K562 (cell line): ENCODE results near the gene CLIP1. TPM values are rescaled to one million over a fixed set of nuclear protein-coding genes. Genes with fewer than 3 reads are reported as not detected.
A peak's percentile ranks its signal among the peaks of the same experiment; 100 is the strongest.

Source experiments
- ATAC-seq: fragments of 200-7000 bp; cut with Tn5 transposase; 3 replicates; pipeline ENCODE4 v1.9.1; 2020; ENCODE audit warnings: moderate library complexity
- BruUV-seq: library from RNA; stranded (reverse); fragments of 400-500 nt; replicated peaks from 2 replicates; lab custom pipeline; 2021; lab: Mats Ljungman, UMichigan
- CTCF ChIA-PET: fragments of 300-600 bp; formaldehyde crosslinking; extraction: SDS; loops from one replicate; lab custom pipeline; 2021; ENCODE audit warnings: low intra/inter-chr PET ratio; lab: Yijun Ruan, JAX
- POLR2A ChIA-PET: fragments of 300-600, 350-650 bp; sonication (Branson Sonifier 250); formaldehyde crosslinking; extraction: SDS; loops from one replicate; lab custom pipeline; 2021; ENCODE audit warnings: antibody characterized with exemption, inconsistent platforms; lab: Yijun Ruan, JAX
- DNase-seq, 4 experiments: peaks; one replicate each; pipeline versions ENCODE4 v3.0.0 to v3.0.0-alpha.2; 2011 to 2018; ENCODE audit warnings: low spot score in 3 of 4, mixed read lengths in 3 of 4; ENCODE audit errors: extremely low read depth in 1 of 4
- FAIRE-seq: peaks from 2 replicates; lab custom pipeline; 2011; peaks lifted over from hg19 to GRCh38; lab: Jason Lieb, UNC
- H2AFZ ChIP-seq: 2 replicates; pipeline ENCODE4 v1.6.0; 2011; ENCODE audit warnings: low read depth, low read length, control low read depth, inconsistent platforms
- H3K27ac ChIP-seq: fragments of 200-600 bp; 3 replicates; pipeline ENCODE4 v1.8.0; 2011; ENCODE audit warnings: low read depth, mild to moderate bottlenecking, control low read depth, inconsistent platforms, low read length, moderate library complexity, mixed read lengths; ENCODE audit errors: extremely low read depth
- H3K27me3 ChIP-seq, 2 experiments: fragments of 300-600 bp in 1 of 2; 2 replicates in 1 of 2; 3 replicates in 1 of 2; pipeline versions ENCODE4 v1.6.0 to v1.8.0; 2011; ENCODE audit warnings: inconsistent platforms in 2 of 2, low read length in 2 of 2, mild to moderate bottlenecking in 1 of 2, mixed read lengths in 1 of 2, moderate library complexity in 1 of 2; ENCODE audit not compliant: control insufficient read depth in 2 of 2, insufficient read depth in 2 of 2
- H3K36me3 ChIP-seq: fragments of 300-600 bp; 3 replicates; pipeline ENCODE4 v1.8.0; 2011; ENCODE audit warnings: mild to moderate bottlenecking, low read length, inconsistent platforms; ENCODE audit not compliant: control insufficient read depth, insufficient read depth
- H3K4me1 ChIP-seq, 2 experiments: fragments of 200-600 bp in 1 of 2; replicated peaks in 1 of 2; 2 replicates in 1 of 2; 3 replicates in 1 of 2; pipeline versions ENCODE4 v1.5.1 to v1.8.0; 2011; ENCODE audit warnings: inconsistent platforms in 2 of 2, low read length in 2 of 2, mild to moderate bottlenecking in 1 of 2, mixed read lengths in 1 of 2, moderate library complexity in 1 of 2; ENCODE audit not compliant: control insufficient read depth in 2 of 2, insufficient read depth in 2 of 2
- H3K4me2 ChIP-seq: 2 replicates; pipeline ENCODE4 v1.6.1; 2011; ENCODE audit warnings: low read length, control low read depth, inconsistent platforms, mixed read lengths; ENCODE audit not compliant: insufficient read depth
- H3K4me3 ChIP-seq: fragments of 200-600 bp; sonication (generic), shearing (Covaris generic); 2 replicates; pipeline ENCODE4 v1.5.1; 2016; ENCODE audit warnings: control low read depth, inconsistent platforms
- H3K79me2 ChIP-seq: fragments of 200-600 bp; 3 replicates; pipeline ENCODE4 v1.8.0; 2011; ENCODE audit warnings: low read length, inconsistent platforms; ENCODE audit not compliant: control insufficient read depth, insufficient read depth
- H3K9ac ChIP-seq, 2 experiments: 2 replicates each; pipeline versions ENCODE4 v1.6.0 to v1.6.1; 2011; ENCODE audit warnings: low read depth in 2 of 2, low read length in 2 of 2, control low read depth in 1 of 2, inconsistent platforms in 1 of 2, mild to moderate bottlenecking in 1 of 2, mixed read lengths in 1 of 2; ENCODE audit not compliant: insufficient read depth in 1 of 2
- H3K9me1 ChIP-seq: one replicate; pipeline ENCODE4 v1.6.0; 2011; ENCODE audit warnings: inconsistent platforms, mild to moderate bottlenecking, low read length, moderate library complexity; ENCODE audit not compliant: control insufficient read depth, insufficient read depth
- H3K9me3 ChIP-seq: replicated peaks from 2 replicates; pipeline ENCODE4 v1.5.1; 2011; ENCODE audit warnings: low read depth, low read length, inconsistent platforms; ENCODE audit not compliant: control insufficient read depth, insufficient read depth
- H4K20me1 ChIP-seq: replicated peaks from 2 replicates; pipeline ENCODE4 v1.6.1; 2011; ENCODE audit warnings: low read length, inconsistent platforms, mixed read lengths; ENCODE audit not compliant: control insufficient read depth, insufficient read depth
- ARID1B ChIP-seq: fragments of 450-650 bp; IDR thresholded peaks from 2 replicates; pipeline ENCODE4 v1.6.1; 2016; ENCODE audit warnings: antibody characterized with exemption, mild to moderate bottlenecking, inconsistent platforms
- BRD9 ChIP-seq: fragments of 450-650 bp; IDR thresholded peaks from 2 replicates; pipeline ENCODE4 v1.6.1; 2018; ENCODE audit warnings: low read depth; ENCODE audit not compliant: partially characterized antibody
- CTCF ChIP-seq, 3 experiments: IDR thresholded peaks in 2 of 3; conservative IDR thresholded peaks in 1 of 3; 2 replicates each; pipeline ENCODE4 v1.5.1; 2011 to 2012; ENCODE audit warnings: low read length in 3 of 3, mild to moderate bottlenecking in 3 of 3, control low read depth in 2 of 3, improper control_type of control experiment in 1 of 3, inconsistent platforms in 1 of 3, low read depth in 1 of 3, mixed read lengths in 1 of 3, moderate library complexity in 1 of 3; ENCODE audit not compliant: insufficient read depth in 2 of 3
- E2F4 ChIP-seq: sonication (generic); formaldehyde crosslinking; IDR thresholded peaks from 2 replicates; pipeline ENCODE4 v1.8.0; 2022; ENCODE audit warnings: mild to moderate bottlenecking, low read depth, missing genetic modification reagents
- RAD21 ChIP-seq, 2 experiments: fragments of 250-450 bp in 1 of 2; fragments of 450-650 bp in 1 of 2; sonication (Bioruptor Pico) in 1 of 2; formaldehyde crosslinking in 1 of 2; IDR thresholded peaks in 1 of 2; conservative IDR thresholded peaks in 1 of 2; 2 replicates each; pipeline versions ENCODE4 v1.4.0 to v1.8.0; 2020 to 2022; ENCODE audit warnings: mild to moderate bottlenecking in 2 of 2, moderate library complexity in 1 of 2
- REST ChIP-seq, 2 experiments: fragments of 450-650 bp; formaldehyde crosslinking in 1 of 2; IDR thresholded peaks; 2 replicates each; pipeline versions ENCODE4 v1.4.0 to v1.6.1; 2014 to 2020; ENCODE audit warnings: mild to moderate bottlenecking in 2 of 2, borderline replicate concordance in 1 of 2, low read depth in 1 of 2
- SMC3 ChIP-seq: conservative IDR thresholded peaks from 2 replicates; pipeline ENCODE4 v1.6.1; 2011; ENCODE audit warnings: low read depth, low read length, improper control_type of control experiment; ENCODE audit not compliant: insufficient read depth
- WGBS: fragments of 100-300 bp; shearing (Covaris generic); methylation state at CpG from one replicate; pipeline ENCODE4 v1.1.6; 2016; ENCODE audit warnings: low coverage, mixed read lengths; ENCODE audit not compliant: insufficient coverage; ENCODE audit errors: missing lambda C conversion rate; 5-methylcytosine and 5-hydroxymethylcytosine counted together
- in situ Hi-C: fragments of 300-500 bp; cut with MboI; formaldehyde crosslinking; loops from 4 replicates; pipeline ENCODE4 v1.15.0; 2018; ENCODE audit warnings: inconsistent platforms, mixed read lengths
- intact Hi-C: fragments of 100-400 bp; cut with micrococcal nuclease; formaldehyde crosslinking; loops from 2 replicates; pipeline ENCODE4 v1.14.2; 2022
- polyA plus RNA-seq, 8 experiments: library from polyadenylated mRNA; depleted of rRNA in 4 of 8; stranded (reverse) in 5 of 8; unstranded in 3 of 8; fragments of >200 nt; fragmentation: Nextera tagmentation in 2 of 8; fragmentation: Illumina TruSeq in 1 of 8; extraction: Ambion mirVana in 2 of 8; extraction: Trizol in 1 of 8; gene quantifications; 2 replicates each; pipeline versions ENCODE4 v1.2.1 to v1.2.3, GENCODE V29; 2011 to 2014; ENCODE audit warnings: inconsistent platforms in 1 of 8, missing spikeins in 1 of 8
- total RNA-seq, 7 experiments: library from RNA; depleted of rRNA in 6 of 7; stranded (reverse); fragments of >200 nt in 6 of 7; fragmentation: Illumina TruSeq in 2 of 7; extraction: Trizol in 2 of 7; gene quantifications; 2 replicates each; pipeline versions ENCODE4 v1.2.1 to v1.2.3, GENCODE V29; 2011 to 2021; ENCODE audit warnings: low replicate concordance in 1 of 7

CLIP1 gene
- total and polyA plus RNA-seq, 9 of the 15 experiments (the other 6 are each of a cell fraction or from before 2014, with no cell fraction given), result 5.8 to 33.9 (median 27.6) TPM

- H3K4me1 ChIP-seq, result peaks cover 4 to 19% of the 10 kb centered on the region in 2 experiments; a peak in 4 of 5 replicates
- H3K9ac ChIP-seq, result no peak overlapping the region
- H3K79me2 ChIP-seq, result no peaks in the 10 kb centered on the region
- WGBS, result 40% methylated on average over 8 of the region's 8 CpGs
- no peaks in the 10 kb centered on the region for H4K20me1 ChIP-seq
- ATAC-seq (peak; percentile 20; the same call in 1 of the 3 replicates), FAIRE-seq (no peak), DNase-seq (peak; percentile 33 to 62 (median 50))
- H3K36me3 ChIP-seq, result peaks cover 42% of the 10 kb centered on the region
- intact Hi-C loops, result loop anchor here (2.0 kb wide), 1 partner anchor 135 kb away; no protein-coding TSS in a partner anchor
- peak overlapping the region; percentile 32; the same call in 1 of the 3 replicates for H3K27ac ChIP-seq
- no peak overlapping the region for H3K4me2 ChIP-seq
- in situ Hi-C loops, result no loop called here
- no peaks in the 10 kb centered on the region for H3K9me1 ChIP-seq
- BruUV-seq, result no TSS peak
- CTCF ChIA-PET, result interaction anchor here (0.6 to 2.2 kb wide), 5 partner anchors 16 to 136 kb away, joined by 3 to 13 read pairs (median 4); partner anchors contain the start of gene CLIP1
- no peaks in the 10 kb centered on the region for H3K9me3 ChIP-seq
- POLR2A ChIA-PET, result interaction anchor here (0.7 to 1.6 kb wide), 5 partner anchors 11 to 167 kb away, joined by 3 to 4 read pairs (median 4); no protein-coding TSS in a partner anchor
- no peaks in the 10 kb centered on the region for H3K27me3 ChIP-seq
- no peak overlapping the region for H3K4me3 ChIP-seq
- H2AFZ ChIP-seq, result no peak overlapping the region
- TF ChIP-seq BRD9 (peak; percentile 34), E2F4 (CRISPR knock-in tag) (no peak), CTCF (IDR thresholded peaks at IDR 0.05 in 2 of 3, conservative IDR thresholded peaks at IDR 0.05 in 1 of 3; ENCODE audit: insufficient read depth in 2 of 3, low read depth in 1 of 3, low read length in 3 of 3) (peak; percentile 81 to 92 (median 82)), ARID1B (no peak), REST (IDR thresholded peaks at IDR 0.05; ENCODE audit: borderline replicate concordance) (peak; percentile 42; the same call in 1 of the 2 replicates), REST (CRISPR knock-in tag; IDR thresholded peaks at IDR 0.05; ENCODE audit: low read depth) (no peak), SMC3 (peak; percentile 69), RAD21 (CRISPR knock-in tag; conservative IDR thresholded peaks at IDR 0.05 in 1 of 2, IDR thresholded peaks at IDR 0.05 in 1 of 2) (peak; percentile 49 to 70)
Measured at GRCh38 chr12:122336015-122336946, 86.2 kb downstream of the CLIP1 start.
